HPDE6-E6E7 (cell line): ENCODE measurements around the gene DNAH8.
A peak's percentile ranks its signal among the peaks of the same experiment; 100 is the strongest.

Experiments used
- DNase-seq: peaks from one replicate; pipeline ENCODE4 v3.0.0; 2011; ENCODE audit warnings: missing footprints; ENCODE audit errors: extremely low spot score

DNAH8 gene

GRCh38 chr6:38739532-38739931, 24.4 kb downstream of the DNAH8 start:
- DNase-seq, result no peak

GRCh38 chr6:38749473-38749872, 34.4 kb downstream of the DNAH8 start:
- DNase-seq, result no peak

DNA sequence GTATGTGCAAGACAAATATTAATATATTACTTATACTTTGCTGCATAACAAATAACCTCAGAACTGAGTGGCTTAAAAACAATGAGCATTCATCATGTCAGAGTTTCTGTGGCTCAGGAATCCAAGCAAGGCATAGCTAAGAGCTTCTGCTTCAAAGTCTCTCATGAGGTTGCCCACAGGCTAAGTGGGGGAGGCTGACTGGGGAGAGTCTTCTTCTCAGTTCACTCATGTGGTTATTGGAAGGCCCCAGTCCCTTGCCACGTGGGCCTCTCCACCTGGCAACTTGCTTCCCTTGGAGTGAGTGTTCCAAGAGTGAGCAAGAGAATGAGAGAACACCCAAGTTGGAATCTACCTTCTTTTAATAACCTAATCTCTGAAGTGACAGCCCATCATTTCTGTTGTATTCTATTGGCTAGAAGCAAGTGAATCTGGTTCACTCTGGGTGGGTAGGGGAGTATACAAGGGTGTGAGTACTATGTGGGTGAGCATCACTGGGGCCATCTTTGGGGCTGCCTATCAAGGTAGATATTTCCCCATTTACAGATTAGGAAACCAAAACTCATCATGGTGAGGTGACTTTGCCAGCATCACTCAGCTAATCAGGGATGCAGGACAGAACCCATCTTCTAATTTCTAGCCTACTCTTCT, 36.0 kb downstream of the DNAH8 start:
- DNase-seq, result no peak

GRCh38 chr6:38753707-38754106, 38.6 kb downstream of the DNAH8 start:
- DNase-seq, result no peak

GRCh38 chr6:38755207-38755606, 40.1 kb downstream of the DNAH8 start:
- DNase-seq, result no peak

- DNase-seq, result peak; percentile 55
Observed at GRCh38 chr6:38755874-38756273, 40.8 kb downstream of the DNAH8 start.

GRCh38 chr6:38760097-38760496, 45.0 kb downstream of the DNAH8 start:
- DNase-seq, result no peak

- DNase-seq, result no peak
Observed at GRCh38 chr6:38762848-38763247, 47.7 kb downstream of the DNAH8 start.

- DNase-seq, result no peak
Observed at GRCh38 chr6:38767560-38767959, 52.4 kb downstream of the DNAH8 start.

DNA sequence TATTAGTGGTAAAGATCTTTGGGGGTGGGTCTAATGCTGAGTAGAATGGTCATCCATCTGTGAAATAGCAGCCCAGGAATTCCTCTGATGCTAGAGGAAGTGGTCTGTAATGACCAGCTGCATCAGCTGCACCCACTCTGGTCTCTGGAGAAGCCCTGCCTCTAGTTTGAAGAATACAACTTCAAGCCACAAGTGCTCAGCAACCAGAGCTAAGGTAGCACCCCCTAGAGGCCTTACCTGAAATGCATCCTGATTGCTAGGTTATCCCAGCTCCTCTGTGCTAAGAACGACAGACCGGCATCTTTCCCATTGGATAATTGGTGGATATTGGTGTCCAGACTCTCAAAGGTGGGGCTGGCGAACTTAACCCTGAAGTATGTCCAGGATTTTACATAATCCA, 58.2 kb downstream of the DNAH8 start:
- DNase-seq, result no peak

DNA sequence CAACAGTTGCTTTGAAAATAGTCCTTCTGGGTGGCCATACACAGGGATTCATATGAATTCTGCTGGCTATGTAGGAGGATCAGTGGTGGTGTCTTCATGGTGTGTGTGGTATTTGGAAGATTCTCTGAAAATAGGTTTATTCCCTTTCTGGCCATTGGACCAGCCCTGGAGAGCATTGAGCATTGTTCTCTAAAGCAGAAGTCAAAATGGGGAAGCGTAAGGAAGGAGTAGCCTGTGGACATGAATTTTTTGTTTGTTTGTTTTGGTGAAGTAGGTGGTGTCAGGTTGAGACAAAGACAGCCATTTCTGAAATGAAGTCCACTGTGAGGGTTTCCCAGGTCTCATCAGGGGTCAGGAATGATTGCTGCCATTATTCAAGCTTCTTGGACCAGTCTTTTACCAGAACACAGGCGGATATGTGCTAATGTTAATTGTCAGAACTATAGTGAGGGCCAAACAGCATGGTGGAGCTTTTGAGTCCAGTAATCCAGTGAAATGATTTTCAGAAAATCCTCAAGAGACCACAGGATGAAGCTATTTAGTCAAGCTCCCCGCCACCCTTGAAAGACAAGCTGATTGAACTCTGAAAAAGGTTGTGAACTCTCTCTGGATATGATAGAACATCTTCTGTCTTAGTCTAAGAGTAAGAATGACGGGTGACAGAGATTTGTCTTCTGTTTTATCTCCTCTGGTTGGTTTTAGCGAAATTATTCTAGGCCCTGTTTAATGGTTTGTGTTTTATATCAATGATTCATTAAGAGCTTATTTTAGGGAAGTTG, 60.0 kb downstream of the DNAH8 start:
- no peak for DNase-seq

DNA sequence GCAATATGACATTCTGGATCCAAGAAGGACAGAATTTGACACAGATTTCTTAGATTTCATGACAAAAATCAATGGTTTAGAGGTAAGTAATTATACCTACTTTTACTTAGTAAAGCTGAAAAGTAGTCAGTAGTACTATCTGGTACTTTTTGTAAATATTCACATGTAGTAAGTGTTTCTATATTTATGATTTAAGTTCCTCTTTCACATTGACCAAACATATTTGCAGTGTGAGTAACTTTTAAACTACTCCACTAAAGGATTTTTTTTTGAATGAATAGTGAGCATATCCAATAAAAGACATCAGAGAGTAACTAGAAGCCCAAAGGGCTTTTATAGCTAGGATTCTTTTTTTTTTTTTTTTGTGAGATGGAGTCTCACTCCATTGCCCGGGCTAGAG, 60.8 kb downstream of the DNAH8 start:
- DNase-seq, result no peak

DNA sequence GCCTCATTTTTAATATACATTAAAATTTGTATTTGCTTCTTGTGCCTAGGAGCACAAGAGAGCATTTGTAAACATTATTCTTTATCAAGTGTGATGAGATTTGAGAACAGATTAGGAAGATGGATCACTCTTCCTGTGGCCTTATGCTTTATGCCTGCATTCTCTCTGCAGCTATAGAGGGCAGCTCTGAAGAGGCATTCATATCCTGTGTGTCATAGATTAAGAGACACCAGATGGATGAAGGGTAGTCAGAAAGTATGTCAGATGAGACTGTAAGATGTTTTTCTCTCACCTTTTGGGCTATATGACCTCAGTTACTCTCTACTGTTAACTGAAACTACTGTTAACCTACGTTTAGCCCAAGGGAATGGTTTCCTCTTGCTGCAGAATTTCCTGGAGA, 61.4 kb downstream of the DNAH8 start:
- DNase-seq, result peak; percentile 36

GRCh38 chr6:38779310-38780062, 64.4 kb downstream of the DNAH8 start:
- no peak for DNase-seq

DNA sequence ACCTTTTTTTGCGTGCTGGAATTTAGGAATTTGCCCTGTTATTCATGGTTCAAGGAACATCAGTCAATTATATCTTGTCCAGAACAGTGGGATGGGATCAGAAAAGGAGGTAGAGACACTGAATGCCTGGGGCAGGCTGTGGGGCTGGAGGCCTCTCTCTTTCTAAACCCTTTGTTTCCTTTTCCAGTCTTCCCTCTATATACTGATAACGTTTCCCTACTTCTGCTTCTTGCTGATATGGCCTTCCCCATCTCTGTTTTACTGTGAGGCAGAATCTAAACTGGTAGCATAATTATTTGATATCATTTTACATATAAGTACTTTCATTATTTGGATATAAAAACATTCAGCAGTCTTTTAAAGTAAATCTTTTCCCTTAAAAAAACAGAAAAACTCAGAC, 67.5 kb downstream of the DNAH8 start:
- DNase-seq, result no peak

GRCh38 chr6:38783443-38784228, 68.5 kb downstream of the DNAH8 start:
- no peak for DNase-seq

DNA sequence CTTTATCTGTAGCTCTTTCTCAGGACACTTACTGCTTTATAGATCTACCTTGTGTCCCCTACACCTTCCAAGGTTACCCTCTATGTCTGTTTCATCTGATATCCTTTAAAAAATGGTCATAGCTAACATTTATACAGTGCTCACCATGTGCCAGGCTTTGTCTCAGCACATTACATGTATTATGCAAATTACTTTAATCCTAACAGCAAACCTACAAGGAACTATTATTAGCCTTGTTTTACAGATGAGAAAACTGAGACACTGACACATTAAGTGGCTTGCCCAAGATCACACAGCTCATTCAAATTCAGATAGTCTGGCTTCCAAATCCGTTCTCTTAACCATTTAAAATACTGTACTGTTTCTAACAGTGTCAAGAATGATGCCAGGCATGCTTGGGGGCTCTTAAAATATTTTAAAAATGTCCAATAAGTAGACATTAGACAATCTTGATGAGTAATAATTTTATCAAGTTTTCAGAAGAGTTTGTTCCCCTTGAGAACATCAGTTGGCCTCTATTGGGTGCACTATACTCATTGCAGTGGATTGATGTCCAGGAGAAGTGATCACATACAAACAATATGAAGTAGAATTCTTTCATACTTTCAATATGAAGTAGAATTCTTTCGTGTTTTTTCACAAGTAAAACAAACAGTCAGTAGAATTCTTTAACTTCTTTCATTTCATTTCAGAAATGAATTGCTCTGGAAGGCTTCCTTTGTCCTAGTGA, 69.6 kb downstream of the DNAH8 start:
- DNase-seq, result no peak

- DNase-seq, result no peak
Observed at GRCh38 chr6:38786486-38786885, 71.4 kb downstream of the DNAH8 start.

GRCh38 chr6:38789256-38789655, 74.1 kb downstream of the DNAH8 start:
- no peak for DNase-seq

- no peak for DNase-seq
Observed at GRCh38 chr6:38792356-38792755, 77.2 kb downstream of the DNAH8 start.

DNA sequence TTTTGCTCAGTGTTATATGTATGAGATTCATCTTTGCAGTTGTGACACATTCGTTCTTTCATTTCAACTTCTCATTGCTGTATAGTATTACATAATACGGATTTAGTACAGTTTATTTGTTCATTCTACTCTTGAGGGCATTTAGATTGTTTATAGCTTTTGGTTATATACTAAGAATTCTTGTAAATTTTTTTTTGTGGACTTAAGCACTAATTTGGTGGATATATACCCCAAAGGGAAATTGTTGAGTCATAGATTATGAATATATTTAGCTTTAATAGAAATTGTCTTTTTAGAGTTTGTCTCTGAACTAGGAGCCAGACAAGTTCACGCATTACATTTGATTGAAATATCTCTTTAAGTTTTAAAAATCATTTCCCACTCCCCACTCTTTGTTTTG, 79.6 kb downstream of the DNAH8 start:
- DNase-seq, result no peak
